CD14-positive monocyte (primary cell): ENCODE data around the gene DGAT2. TPM values are rescaled to one million over a fixed set of nuclear protein-coding genes. Genes with fewer than 3 reads are reported as not detected.

ENCODE experiments used
- DNase-seq, 3 donors: peaks; one replicate each; pipeline ENCODE4 v3.0.0-alpha.2; 2011 to 2022
- H2AFZ ChIP-seq: 2 replicates; pipeline ENCODE4 v1.6.0; 2012; ENCODE audit warnings: mild to moderate bottlenecking, low read depth, low read length, inconsistent platforms; ENCODE audit not compliant: insufficient read depth, poor library complexity, severe bottlenecking
- H3K27ac ChIP-seq, 2 donors: 1 replicate in 1 of 2; 2 replicates in 1 of 2; pipeline ENCODE4 v1.5.1; 2012 to 2013; ENCODE audit warnings: low read length in 2 of 2, control low read depth in 1 of 2, inconsistent platforms in 1 of 2, low read depth in 1 of 2, mild to moderate bottlenecking in 1 of 2
- H3K27me3 ChIP-seq, 2 donors: one replicate each; pipeline versions ENCODE4 v1.6.0 to v1.6.1; 2011 to 2013; ENCODE audit warnings: low read length in 2 of 2; ENCODE audit not compliant: control insufficient read depth in 2 of 2, insufficient read depth in 2 of 2
- H3K36me3 ChIP-seq, 2 donors: replicated peaks in 1 of 2; 1 replicate in 1 of 2; 2 replicates in 1 of 2; pipeline versions ENCODE4 v1.5.1 to v1.6.1; 2012 to 2013; ENCODE audit warnings: low read length in 2 of 2, control low read depth in 1 of 2, inconsistent platforms in 1 of 2, mild to moderate bottlenecking in 1 of 2; ENCODE audit not compliant: insufficient read depth in 2 of 2, control insufficient read depth in 1 of 2
- H3K4me1 ChIP-seq, 2 donors: 1 replicate in 1 of 2; 2 replicates in 1 of 2; pipeline versions ENCODE4 v1.5.1 to v1.6.1; 2012 to 2013; ENCODE audit warnings: low read length in 2 of 2, control low read depth in 1 of 2, inconsistent platforms in 1 of 2, mild to moderate bottlenecking in 1 of 2, moderate library complexity in 1 of 2; ENCODE audit not compliant: insufficient read depth in 2 of 2, control insufficient read depth in 1 of 2
- H3K4me2 ChIP-seq: replicated peaks from 2 replicates; pipeline ENCODE3; 2012; ENCODE audit warnings: low read length, moderate library complexity, mild to moderate bottlenecking; ENCODE audit not compliant: poor library complexity, severe bottlenecking; ENCODE audit errors: extremely low read depth
- H3K4me3 ChIP-seq, 3 experiments: fragments of 200-600 bp in 1 of 3; sonication (generic) in 1 of 3; replicated peaks in 1 of 3; 1 replicate in 2 of 3; 2 replicates in 1 of 3; pipeline ENCODE4 v1.5.1; 2011 to 2013; ENCODE audit warnings: low read length in 3 of 3, mild to moderate bottlenecking in 3 of 3, control low read depth in 2 of 3, low read depth in 2 of 3, inconsistent platforms in 1 of 3, moderate library complexity in 1 of 3
- H3K79me2 ChIP-seq: 2 replicates; pipeline ENCODE4 v1.6.0; 2012; ENCODE audit warnings: mild to moderate bottlenecking, control low read depth, inconsistent platforms, low read length, moderate library complexity; ENCODE audit not compliant: insufficient read depth
- H3K9ac ChIP-seq: 2 replicates; pipeline ENCODE4 v1.6.0; 2017; ENCODE audit warnings: low read length, mild to moderate bottlenecking; ENCODE audit not compliant: insufficient read depth, poor library complexity, severe bottlenecking
- H3K9me3 ChIP-seq, 2 donors: replicated peaks in 1 of 2; 1 replicate in 1 of 2; 2 replicates in 1 of 2; pipeline versions ENCODE4 v1.5.1 to v1.6.1; 2012 to 2013; ENCODE audit warnings: low read length in 2 of 2, control low read depth in 1 of 2; ENCODE audit not compliant: control insufficient read depth in 1 of 2, insufficient read depth in 1 of 2
- H4K20me1 ChIP-seq: 2 replicates; pipeline ENCODE4 v1.6.0; 2012; ENCODE audit warnings: mild to moderate bottlenecking, low read length, control low read depth, moderate library complexity; ENCODE audit not compliant: insufficient read depth
- H3K27ac Mint-ChIP-seq, 7 donors: one replicate each; pipeline ENCODE4 v1.8.0; 2020; ENCODE audit warnings: mild to moderate bottlenecking in 7 of 7, mixed read lengths in 7 of 7, moderate library complexity in 6 of 7, inconsistent platforms in 2 of 7
- H3K27me3 Mint-ChIP-seq, 3 donors: one replicate each; pipeline ENCODE4 v1.8.0; 2021 to 2022; ENCODE audit warnings: low read depth in 3 of 3, mild to moderate bottlenecking in 3 of 3, mixed read lengths in 3 of 3, moderate library complexity in 3 of 3, inconsistent platforms in 1 of 3
- H3K36me3 Mint-ChIP-seq, 2 donors: one replicate each; pipeline ENCODE4 v1.8.0; 2020; ENCODE audit warnings: mixed read lengths in 2 of 2, inconsistent platforms in 1 of 2, mild to moderate bottlenecking in 1 of 2
- H3K4me1 Mint-ChIP-seq: one replicate; pipeline ENCODE4 v1.8.0; 2020; ENCODE audit warnings: mild to moderate bottlenecking, mixed read lengths
- H3K4me3 Mint-ChIP-seq, 2 donors: one replicate each; pipeline ENCODE4 v1.8.0; 2020; ENCODE audit warnings: mild to moderate bottlenecking in 2 of 2, mixed read lengths in 2 of 2, moderate library complexity in 1 of 2
- H3K9me3 Mint-ChIP-seq, 7 donors: one replicate each; pipeline ENCODE4 v1.8.0; 2020 to 2022; ENCODE audit warnings: mixed read lengths in 7 of 7, mild to moderate bottlenecking in 6 of 7, moderate library complexity in 6 of 7, inconsistent platforms in 2 of 7
- WGBS: methylation state at CpG from one replicate; pipeline ENCODE4 v1.1.5; 2013; ENCODE audit warnings: missing lambda C conversion rate; ENCODE audit not compliant: insufficient coverage; 5-methylcytosine and 5-hydroxymethylcytosine counted together
- intact Hi-C, 2 donors: fragments of 100-400 bp; cut with micrococcal nuclease; formaldehyde crosslinking; loops; one replicate each; pipeline versions ENCODE4 v1.15.0 to v1.15.1; 2023
- polyA plus RNA-seq, 3 donors: library from polyadenylated mRNA; depleted of rRNA in 1 of 3; unstranded in 2 of 3; stranded (reverse) in 1 of 3; fragments of 300-500 nt in 2 of 3; fragments of >200 nt in 1 of 3; fragmentation: Illumina TruSeq in 2 of 3; gene quantifications; 1 replicate in 2 of 3; 2 replicates in 1 of 3; pipeline ENCODE4 v1.2.3, GENCODE V29; 2012 to 2021
- TF ChIP-seq, protein P1 (sequence below): fragments of 200-600 bp; IDR thresholded peaks from one replicate; pipeline ENCODE4 v1.8.0; 2022; ENCODE audit warnings: antibody characterized with exemption, mild to moderate bottlenecking

Gene DGAT2
- polyA plus RNA-seq, 3 donors = 7.0 to 18.4 (median 14.8) TPM

DNA sequence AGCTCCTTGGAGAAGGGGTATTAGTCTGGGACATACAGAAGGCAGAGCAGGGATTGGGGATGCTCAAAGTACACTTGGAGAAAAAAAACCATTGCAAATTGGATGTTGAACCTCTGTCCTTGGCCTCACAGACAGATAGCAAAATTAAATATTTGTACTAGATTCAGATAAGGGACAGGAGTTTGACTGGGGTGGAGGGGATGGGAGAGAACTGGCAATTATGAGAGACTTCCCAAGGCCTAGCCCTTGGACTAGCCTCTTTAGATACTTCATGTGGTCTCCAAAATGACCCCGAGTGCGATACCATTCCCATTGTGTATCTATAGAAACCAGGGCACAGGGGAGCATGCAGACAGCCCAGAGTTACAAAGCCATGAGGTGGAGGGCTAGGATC lies 15.5 kb downstream of the DGAT2 start:
- Histone ChIP-seq H3K36me3 (peaks cover 41 to 53% of the 10 kb centered on the region in 2 donors), H2AFZ (no peak overlapping the region), H3K27ac (no peak overlapping the region), H3K27me3 (no peaks in the 10 kb centered on the region), H3K79me2 (no peaks in the 10 kb centered on the region), H3K9ac (no peak overlapping the region), H4K20me1 (no peaks in the 10 kb centered on the region), H3K4me1 (peaks cover 21 to 26% of the 10 kb centered on the region in 2 donors), H3K4me3 (no peak overlapping the region), H3K4me2 (no peak overlapping the region), H3K9me3 (no peaks in the 10 kb centered on the region)
- H3K4me1 Mint-ChIP-seq = peaks cover 29% of the 10 kb centered on the region
- 86% methylated on average over 1 of the region's 2 CpGs for WGBS
- intact Hi-C loops = loop anchor here in 1 of 2 donors (10.0 kb wide), 1 partner anchor 49 kb away; no protein-coding TSS in a partner anchor
- peaks cover 49 to 67% of the 10 kb centered on the region in 2 donors for H3K36me3 Mint-ChIP-seq
- H3K27me3 Mint-ChIP-seq = no peaks in the 10 kb centered on the region
- no peaks in the 10 kb centered on the region for H3K9me3 Mint-ChIP-seq
- DNase-seq = no peak
- TF ChIP-seq, protein P1, sequence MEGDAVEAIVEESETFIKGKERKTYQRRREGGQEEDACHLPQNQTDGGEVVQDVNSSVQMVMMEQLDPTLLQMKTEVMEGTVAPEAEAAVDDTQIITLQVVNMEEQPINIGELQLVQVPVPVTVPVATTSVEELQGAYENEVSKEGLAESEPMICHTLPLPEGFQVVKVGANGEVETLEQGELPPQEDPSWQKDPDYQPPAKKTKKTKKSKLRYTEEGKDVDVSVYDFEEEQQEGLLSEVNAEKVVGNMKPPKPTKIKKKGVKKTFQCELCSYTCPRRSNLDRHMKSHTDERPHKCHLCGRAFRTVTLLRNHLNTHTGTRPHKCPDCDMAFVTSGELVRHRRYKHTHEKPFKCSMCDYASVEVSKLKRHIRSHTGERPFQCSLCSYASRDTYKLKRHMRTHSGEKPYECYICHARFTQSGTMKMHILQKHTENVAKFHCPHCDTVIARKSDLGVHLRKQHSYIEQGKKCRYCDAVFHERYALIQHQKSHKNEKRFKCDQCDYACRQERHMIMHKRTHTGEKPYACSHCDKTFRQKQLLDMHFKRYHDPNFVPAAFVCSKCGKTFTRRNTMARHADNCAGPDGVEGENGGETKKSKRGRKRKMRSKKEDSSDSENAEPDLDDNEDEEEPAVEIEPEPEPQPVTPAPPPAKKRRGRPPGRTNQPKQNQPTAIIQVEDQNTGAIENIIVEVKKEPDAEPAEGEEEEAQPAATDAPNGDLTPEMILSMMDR = no peak
- H3K27ac Mint-ChIP-seq = no peak overlapping the region
- no peak overlapping the region for H3K4me3 Mint-ChIP-seq

DNA sequence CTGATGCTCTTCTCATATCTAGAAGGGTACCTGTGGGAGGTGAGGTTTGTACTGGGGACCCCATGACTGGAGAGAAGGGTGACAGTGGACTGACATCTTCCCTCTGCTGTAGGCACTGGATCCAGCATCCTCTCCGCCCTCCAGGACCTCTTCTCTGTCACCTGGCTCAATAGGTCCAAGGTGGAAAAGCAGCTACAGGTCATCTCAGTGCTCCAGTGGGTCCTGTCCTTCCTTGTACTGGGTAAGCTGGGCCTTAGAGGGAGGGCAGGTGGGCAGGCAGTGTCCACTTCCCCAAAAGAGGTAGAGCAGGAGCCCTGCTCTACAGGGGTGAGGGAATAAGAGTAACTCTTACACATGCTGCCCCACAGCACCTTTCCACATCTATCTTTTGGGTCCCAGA lies 15.9 kb downstream of the DGAT2 start:
- H3K9me3 ChIP-seq = no peaks in the 10 kb centered on the region
- TF ChIP-seq, protein P1 = no peak
- DNase-seq = no peak
- peaks cover 51 to 66% of the 10 kb centered on the region in 2 donors for H3K36me3 Mint-ChIP-seq
- peaks cover 42 to 57% of the 10 kb centered on the region in 2 donors for H3K36me3 ChIP-seq
- no peak overlapping the region for H3K9ac ChIP-seq
- no peaks in the 10 kb centered on the region for H3K27me3 Mint-ChIP-seq
- intact Hi-C loops = loop anchor here in 1 of 2 donors (10.0 kb wide), 1 partner anchor 50 kb away; no protein-coding TSS in a partner anchor
- H4K20me1 ChIP-seq = no peaks in the 10 kb centered on the region
- no CpG with 5 or more reads among the region's 1 CpG for WGBS
- H3K79me2 ChIP-seq = no peaks in the 10 kb centered on the region
- no peaks in the 10 kb centered on the region for H3K9me3 Mint-ChIP-seq
- H3K4me3 Mint-ChIP-seq = no peak overlapping the region
- no peak overlapping the region for H3K4me3 ChIP-seq
- no peak overlapping the region for H2AFZ ChIP-seq
- H3K27ac Mint-ChIP-seq = no peak overlapping the region
- peaks cover 24% of the 10 kb centered on the region for H3K4me1 Mint-ChIP-seq
- peaks cover 17 to 22% of the 10 kb centered on the region in 2 donors for H3K4me1 ChIP-seq
- no peaks in the 10 kb centered on the region for H3K27me3 ChIP-seq
- no peak overlapping the region for H3K4me2 ChIP-seq
- H3K27ac ChIP-seq = no peak overlapping the region
